CD4-positive, alpha-beta T cell treated with Interleukin-1 beta for 1 hour (primary cell): Measurements from ENCODE around the gene CDK10.
"Not testable (repeated sequence)": the region's sequence is repeated elsewhere in the genome, so short reads cannot be mapped to it uniquely, and the experiment has no call there.

Source experiments
- DNase-seq, 2 donors: peaks; one replicate each; pipeline ENCODE4 v3.0.0-alpha.2; 2020 to 2022

Gene CDK10

GRCh38 chr16:89696670-89697128 lies 10.2 kb downstream of the CDK10 start:
- DNase-seq, result peak; percentile 54 to 57

- no peak for DNase-seq
Measured at GRCh38 chr16:89697161-89697615, 10.7 kb downstream of the CDK10 start.

- DNase-seq, result no peak
Measured at GRCh38 chr16:89697616-89698331, 11.3 kb downstream of the CDK10 start.

- DNase-seq, result not testable (repeated sequence)
Measured at GRCh38 chr16:89698717-89699116, 12.2 kb downstream of the CDK10 start.

- DNase-seq, result not testable (repeated sequence)
Measured at GRCh38 chr16:89699629-89700099, 13.2 kb downstream of the CDK10 start.

- peak; percentile 95 to 97 for DNase-seq
Measured at GRCh38 chr16:89700100-89700648, 13.7 kb downstream of the CDK10 start.

GRCh38 chr16:89700649-89701424 lies 14.3 kb downstream of the CDK10 start:
- DNase-seq, result peak; percentile 58 to 61

GRCh38 chr16:89701425-89702406 lies 15.2 kb downstream of the CDK10 start, which contains the start of gene SPATA2L:
TSS of gene SPATA2L (minus strand) at chr16:89701705. CDS start at chr16:89701232, 473 bp downstream.
- peak; percentile 97 for DNase-seq

GRCh38 chr16:89704281-89704680 lies 17.8 kb downstream of the CDK10 start:
- no peak for DNase-seq

- DNase-seq, result no peak
Measured at GRCh38 chr16:89705006-89705405, 18.5 kb downstream of the CDK10 start.

GRCh38 chr16:89706518-89707260 lies 20.2 kb downstream of the CDK10 start:
- DNase-seq, result no peak

GRCh38 chr16:89707695-89708094 lies 21.2 kb downstream of the CDK10 start:
- DNase-seq, result no peak

GRCh38 chr16:89708481-89708931 lies 22.0 kb downstream of the CDK10 start:
- no peak for DNase-seq

- DNase-seq, result no peak
Measured at GRCh38 chr16:89709166-89709565, 22.7 kb downstream of the CDK10 start.

- DNase-seq, result no peak
Measured at GRCh38 chr16:89709716-89710432, 23.4 kb downstream of the CDK10 start.

- DNase-seq, result no peak
Measured at GRCh38 chr16:89710709-89711564, 24.4 kb downstream of the CDK10 start.

GRCh38 chr16:89711601-89712273 lies 25.2 kb downstream of the CDK10 start:
- DNase-seq, result peak; percentile 67 to 73

- DNase-seq, result no peak
Measured at GRCh38 chr16:89712274-89712781, 25.8 kb downstream of the CDK10 start.

- no peak for DNase-seq
Measured at GRCh38 chr16:89716493-89716892, 30.0 kb downstream of the CDK10 start.
